ENCODE data around the gene DMRT1.

DMRT1 gene

GRCh38 chr9:818958-819357 is 22.5 kb upstream of the DMRT1 start:
- Histone ChIP-seq H3K4me1 (ENCODE audit: control insufficient read depth, insufficient read depth, low read length) (no peaks in the 10 kb centered on the region), H3K4me3 (ENCODE audit: low read depth, low read length) (no peak overlapping the region), H3K27ac (ENCODE audit: extremely low read depth, low read depth, low read length) (no peak overlapping the region), H3K9me3 (ENCODE audit: control insufficient read depth, insufficient read depth, low read depth, low read length) (no peaks in the 10 kb centered on the region), H3K36me3 (ENCODE audit: control insufficient read depth in 2 of 2, insufficient read depth in 1 of 2, low read length in 2 of 2) (no peaks in the 10 kb centered on the region)
- no peak for TF ChIP-seq ZNF23 (tag by site-specific recombination; IDR thresholded peaks at IDR 0.05; ENCODE audit: borderline replicate concordance)
- no peak for TF ChIP-seq TRIM28 (IDR thresholded peaks at IDR 0.05; ENCODE audit: borderline replicate concordance, low read length)
- no peak for TF ChIP-seq ZNF549 (tag by site-specific recombination; IDR thresholded peaks at IDR 0.05)
- TF ChIP-seq ATF2 (tag by site-specific recombination; IDR thresholded peaks at IDR 0.05; ENCODE audit: low read depth), result no peak
- no peak for TF ChIP-seq ZNF660 (tag by site-specific recombination; IDR thresholded peaks at IDR 0.05)
- no peak for TF ChIP-seq ZNF629 (tag by site-specific recombination; IDR thresholded peaks at IDR 0.05)
- TF ChIP-seq, protein P1, sequence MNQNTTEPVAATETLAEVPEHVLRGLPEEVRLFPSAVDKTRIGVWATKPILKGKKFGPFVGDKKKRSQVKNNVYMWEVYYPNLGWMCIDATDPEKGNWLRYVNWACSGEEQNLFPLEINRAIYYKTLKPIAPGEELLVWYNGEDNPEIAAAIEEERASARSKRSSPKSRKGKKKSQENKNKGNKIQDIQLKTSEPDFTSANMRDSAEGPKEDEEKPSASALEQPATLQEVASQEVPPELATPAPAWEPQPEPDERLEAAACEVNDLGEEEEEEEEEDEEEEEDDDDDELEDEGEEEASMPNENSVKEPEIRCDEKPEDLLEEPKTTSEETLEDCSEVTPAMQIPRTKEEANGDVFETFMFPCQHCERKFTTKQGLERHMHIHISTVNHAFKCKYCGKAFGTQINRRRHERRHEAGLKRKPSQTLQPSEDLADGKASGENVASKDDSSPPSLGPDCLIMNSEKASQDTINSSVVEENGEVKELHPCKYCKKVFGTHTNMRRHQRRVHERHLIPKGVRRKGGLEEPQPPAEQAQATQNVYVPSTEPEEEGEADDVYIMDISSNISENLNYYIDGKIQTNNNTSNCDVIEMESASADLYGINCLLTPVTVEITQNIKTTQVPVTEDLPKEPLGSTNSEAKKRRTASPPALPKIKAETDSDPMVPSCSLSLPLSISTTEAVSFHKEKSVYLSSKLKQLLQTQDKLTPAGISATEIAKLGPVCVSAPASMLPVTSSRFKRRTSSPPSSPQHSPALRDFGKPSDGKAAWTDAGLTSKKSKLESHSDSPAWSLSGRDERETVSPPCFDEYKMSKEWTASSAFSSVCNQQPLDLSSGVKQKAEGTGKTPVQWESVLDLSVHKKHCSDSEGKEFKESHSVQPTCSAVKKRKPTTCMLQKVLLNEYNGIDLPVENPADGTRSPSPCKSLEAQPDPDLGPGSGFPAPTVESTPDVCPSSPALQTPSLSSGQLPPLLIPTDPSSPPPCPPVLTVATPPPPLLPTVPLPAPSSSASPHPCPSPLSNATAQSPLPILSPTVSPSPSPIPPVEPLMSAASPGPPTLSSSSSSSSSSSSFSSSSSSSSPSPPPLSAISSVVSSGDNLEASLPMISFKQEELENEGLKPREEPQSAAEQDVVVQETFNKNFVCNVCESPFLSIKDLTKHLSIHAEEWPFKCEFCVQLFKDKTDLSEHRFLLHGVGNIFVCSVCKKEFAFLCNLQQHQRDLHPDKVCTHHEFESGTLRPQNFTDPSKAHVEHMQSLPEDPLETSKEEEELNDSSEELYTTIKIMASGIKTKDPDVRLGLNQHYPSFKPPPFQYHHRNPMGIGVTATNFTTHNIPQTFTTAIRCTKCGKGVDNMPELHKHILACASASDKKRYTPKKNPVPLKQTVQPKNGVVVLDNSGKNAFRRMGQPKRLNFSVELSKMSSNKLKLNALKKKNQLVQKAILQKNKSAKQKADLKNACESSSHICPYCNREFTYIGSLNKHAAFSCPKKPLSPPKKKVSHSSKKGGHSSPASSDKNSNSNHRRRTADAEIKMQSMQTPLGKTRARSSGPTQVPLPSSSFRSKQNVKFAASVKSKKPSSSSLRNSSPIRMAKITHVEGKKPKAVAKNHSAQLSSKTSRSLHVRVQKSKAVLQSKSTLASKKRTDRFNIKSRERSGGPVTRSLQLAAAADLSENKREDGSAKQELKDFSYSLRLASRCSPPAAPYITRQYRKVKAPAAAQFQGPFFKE (tag by site-specific recombination; IDR thresholded peaks at IDR 0.05; ENCODE audit: borderline replicate concordance), result no peak
- no peak for TF ChIP-seq ZXDB (tag by site-specific recombination; IDR thresholded peaks at IDR 0.05)
- no peak for TF ChIP-seq ZSCAN16 (tag by site-specific recombination; IDR thresholded peaks at IDR 0.05)
- TF ChIP-seq ZEB2 (tag by site-specific recombination; IDR thresholded peaks at IDR 0.05), result no peak
- no peak for TF ChIP-seq ZNF473 (tag by site-specific recombination; IDR thresholded peaks at IDR 0.05)
- no peak for TF ChIP-seq ZNF571 (tag by site-specific recombination; IDR thresholded peaks at IDR 0.05)
- no peak for TF ChIP-seq ZNF214 (tag by site-specific recombination; IDR thresholded peaks at IDR 0.05; ENCODE audit: borderline replicate concordance)
- no peak for TF ChIP-seq HOXA7 (CRISPR knock-in tag; IDR thresholded peaks at IDR 0.05; ENCODE audit: borderline replicate concordance)
- TF ChIP-seq, protein P2, sequence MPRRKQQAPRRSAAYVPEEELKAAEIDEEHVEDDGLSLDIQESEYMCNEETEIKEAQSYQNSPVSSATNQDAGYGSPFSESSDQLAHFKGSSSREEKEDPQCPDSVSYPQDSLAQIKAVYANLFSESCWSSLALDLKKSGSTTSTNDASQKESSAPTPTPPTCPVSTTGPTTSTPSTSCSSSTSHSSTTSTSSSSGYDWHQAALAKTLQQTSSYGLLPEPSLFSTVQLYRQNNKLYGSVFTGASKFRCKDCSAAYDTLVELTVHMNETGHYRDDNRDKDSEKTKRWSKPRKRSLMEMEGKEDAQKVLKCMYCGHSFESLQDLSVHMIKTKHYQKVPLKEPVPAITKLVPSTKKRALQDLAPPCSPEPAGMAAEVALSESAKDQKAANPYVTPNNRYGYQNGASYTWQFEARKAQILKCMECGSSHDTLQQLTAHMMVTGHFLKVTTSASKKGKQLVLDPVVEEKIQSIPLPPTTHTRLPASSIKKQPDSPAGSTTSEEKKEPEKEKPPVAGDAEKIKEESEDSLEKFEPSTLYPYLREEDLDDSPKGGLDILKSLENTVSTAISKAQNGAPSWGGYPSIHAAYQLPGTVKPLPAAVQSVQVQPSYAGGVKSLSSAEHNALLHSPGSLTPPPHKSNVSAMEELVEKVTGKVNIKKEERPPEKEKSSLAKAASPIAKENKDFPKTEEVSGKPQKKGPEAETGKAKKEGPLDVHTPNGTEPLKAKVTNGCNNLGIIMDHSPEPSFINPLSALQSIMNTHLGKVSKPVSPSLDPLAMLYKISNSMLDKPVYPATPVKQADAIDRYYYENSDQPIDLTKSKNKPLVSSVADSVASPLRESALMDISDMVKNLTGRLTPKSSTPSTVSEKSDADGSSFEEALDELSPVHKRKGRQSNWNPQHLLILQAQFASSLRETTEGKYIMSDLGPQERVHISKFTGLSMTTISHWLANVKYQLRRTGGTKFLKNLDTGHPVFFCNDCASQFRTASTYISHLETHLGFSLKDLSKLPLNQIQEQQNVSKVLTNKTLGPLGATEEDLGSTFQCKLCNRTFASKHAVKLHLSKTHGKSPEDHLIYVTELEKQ (tag by site-specific recombination; IDR thresholded peaks at IDR 0.05; ENCODE audit: borderline replicate concordance), result no peak
- CTCF ChIA-PET, result interaction anchor here (0.6 to 0.7 kb wide), 2 partner anchors 46 to 913 kb away, joined by 6 to 7 read pairs; no protein-coding TSS in a partner anchor
- POLR2A ChIA-PET, result no interaction called here

Data from HEK293 (cell line).